ENCODE measurements around the gene NUDCD3. TPM values are rescaled to one million over a fixed set of nuclear protein-coding genes. Genes with fewer than 3 reads are reported as not detected.

Gene NUDCD3
- total and polyA plus RNA-seq, 10 donors = 21.7 to 97.9 (median 41.3) TPM

GRCh38 chr7:44408596-44408995 lies 81.9 kb downstream of the NUDCD3 start:
- 65 to 93% (median 85%) methylated on average over 3 of the region's 3 CpGs for WGBS, 5 donors

DNA sequence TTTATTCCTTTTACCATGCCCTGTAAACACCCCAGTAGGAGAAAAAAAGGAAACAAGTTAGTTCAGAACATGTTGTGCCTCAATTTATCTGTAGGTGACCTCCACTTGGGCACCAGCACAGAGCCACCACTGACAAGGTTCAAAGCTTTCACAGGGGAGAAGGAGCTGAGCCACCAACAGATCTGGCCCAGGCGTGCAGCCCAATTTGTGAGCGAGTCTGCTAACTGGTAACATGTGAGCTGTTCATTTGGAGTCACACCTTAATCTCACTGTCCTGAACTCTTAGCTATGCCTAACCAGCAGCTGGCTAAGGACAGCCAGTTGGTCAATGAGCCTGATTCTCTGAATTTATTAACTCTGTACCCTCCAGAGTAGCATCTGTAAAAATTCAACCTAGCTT lies 86.7 kb downstream of the NUDCD3 start:
- intact Hi-C loops (cut with DNase I; ENCODE audit: low total_unique reads) = no loop called here
- no peak overlapping the region for H3K4me3 ChIP-seq
- no peaks in the 10 kb centered on the region for H3K9me3 ChIP-seq
- H3K36me3 ChIP-seq = peaks cover 0 to 86% (median 45%) of the 10 kb centered on the region in 6 donors
- 96 to 100% (median 97%) methylated on average over 2 of the region's 2 CpGs for WGBS, 5 donors
- H3K4me1 ChIP-seq = peaks cover 0 to 7% (median 0%) of the 10 kb centered on the region in 6 donors
- DNase-seq = no peak
- no peaks in the 10 kb centered on the region for H3K27me3 ChIP-seq (replicated peaks in 1 of 7)
- TF ChIP-seq CTCF (IDR thresholded peaks at IDR 0.05 in 8 of 11, conservative IDR thresholded peaks at IDR 0.05 in 3 of 11) (no peak), POLR2AphosphoS5 (IDR thresholded peaks at IDR 0.05) (no peak), POLR2A (IDR thresholded peaks at IDR 0.05) (no peak)
- H3K27ac ChIP-seq = no peak overlapping the region

More at GRCh38 chr7:44408596-44408995, 81.9 kb downstream of the NUDCD3 start:
- H3K27me3 ChIP-seq (replicated peaks in 1 of 7) = no peaks in the 10 kb centered on the region
- H3K36me3 ChIP-seq = peaks cover 0 to 77% (median 23%) of the 10 kb centered on the region in 6 donors
- intact Hi-C loops (cut with DNase I; ENCODE audit: low total_unique reads) = no loop called here
- no peak overlapping the region for H3K27ac ChIP-seq
- no peaks in the 10 kb centered on the region for H3K4me1 ChIP-seq
- TF ChIP-seq POLR2AphosphoS5 (IDR thresholded peaks at IDR 0.05) = no peak
- no peak for TF ChIP-seq CTCF (IDR thresholded peaks at IDR 0.05 in 8 of 11, conservative IDR thresholded peaks at IDR 0.05 in 3 of 11)
- no peak for TF ChIP-seq POLR2A (IDR thresholded peaks at IDR 0.05)
- H3K9me3 ChIP-seq = peaks cover 0 to 20% (median 9%) of the 10 kb centered on the region in 8 donors
- no peak overlapping the region for H3K4me3 ChIP-seq
- no peak for DNase-seq

DNA sequence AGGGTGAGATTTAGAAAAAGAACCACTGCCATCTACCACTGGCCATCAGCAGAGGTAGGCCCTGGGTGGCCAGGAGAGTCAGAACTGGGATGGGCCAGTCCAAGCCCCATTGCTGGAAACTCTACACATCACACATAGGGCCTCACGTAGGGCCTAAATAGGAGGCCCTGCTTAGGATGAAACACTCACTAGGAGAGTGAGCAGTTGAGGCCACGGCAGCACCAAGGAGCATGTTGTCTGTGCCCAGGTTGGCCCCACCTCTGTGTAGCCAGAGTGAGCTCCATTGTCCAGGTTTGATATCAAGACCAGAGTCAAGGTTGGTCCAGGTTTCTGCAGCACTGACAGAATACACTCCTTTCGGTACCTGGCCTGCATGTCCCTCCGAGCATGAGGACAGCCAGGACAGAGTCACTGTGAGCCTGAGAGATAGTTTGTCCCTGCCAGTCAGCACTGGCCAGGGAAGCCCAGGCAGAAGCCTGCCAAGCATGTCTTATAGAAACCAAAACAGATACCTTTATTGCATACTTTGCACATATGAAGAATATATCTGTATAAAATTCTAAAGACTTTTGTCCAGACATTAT lies 87.2 kb downstream of the NUDCD3 start:
- H3K36me3 ChIP-seq = peaks cover 0 to 90% (median 47%) of the 10 kb centered on the region in 6 donors
- no peaks in the 10 kb centered on the region for H3K27me3 ChIP-seq (replicated peaks in 1 of 7)
- no peaks in the 10 kb centered on the region for H3K9me3 ChIP-seq
- peaks cover 0 to 10% (median 0%) of the 10 kb centered on the region in 6 donors for H3K4me1 ChIP-seq
- no peak for DNase-seq
- no peak overlapping the region for H3K27ac ChIP-seq
- H3K4me3 ChIP-seq = no peak overlapping the region
- 93 to 98% (median 94%) methylated on average over 4 of the region's 4 CpGs for WGBS, 5 donors
- TF ChIP-seq POLR2A (IDR thresholded peaks at IDR 0.05) = no peak
- no peak for TF ChIP-seq CTCF (IDR thresholded peaks at IDR 0.05 in 8 of 11, conservative IDR thresholded peaks at IDR 0.05 in 3 of 11)
- TF ChIP-seq POLR2AphosphoS5 (IDR thresholded peaks at IDR 0.05) = no peak
- intact Hi-C loops (cut with DNase I; ENCODE audit: low total_unique reads) = no loop called here

DNA sequence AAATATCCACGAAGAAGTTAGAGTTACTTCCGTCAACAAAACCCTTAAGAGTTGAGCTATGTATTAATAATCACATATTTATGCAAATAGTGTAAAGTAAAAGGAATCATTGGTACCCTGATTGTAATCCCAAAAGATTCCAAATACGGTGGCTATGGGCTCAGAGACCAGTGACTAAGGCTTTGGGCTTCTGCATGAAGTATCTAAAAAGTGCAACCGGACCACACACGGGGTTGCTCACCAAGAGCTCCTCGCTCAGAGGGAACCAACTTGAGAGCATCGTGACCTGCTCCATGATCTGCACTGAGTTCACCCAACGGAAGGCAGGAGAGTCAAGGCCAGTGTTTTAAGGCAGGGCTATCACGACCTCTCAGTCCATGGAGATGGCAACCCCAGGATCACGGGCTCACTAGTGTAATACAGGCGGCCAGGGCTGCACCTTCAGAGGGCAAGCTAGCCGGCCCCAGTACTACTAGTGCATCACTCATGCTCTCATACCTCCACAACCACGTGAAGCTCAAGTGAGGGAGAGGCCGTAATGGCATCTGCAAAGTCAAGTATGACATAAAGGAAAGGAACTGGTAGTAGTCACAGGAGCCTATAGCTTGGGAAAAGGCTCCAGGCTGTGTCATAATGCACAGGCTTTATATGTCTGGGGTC lies 87.9 kb downstream of the NUDCD3 start:
- intact Hi-C loops (cut with DNase I; ENCODE audit: low total_unique reads) = no loop called here

More for the DNA sequence above, 87.9 kb downstream of the NUDCD3 start:
- H3K27ac ChIP-seq = no peak overlapping the region
- H3K4me3 ChIP-seq = no peak overlapping the region
- peaks cover 0 to 17% (median 0%) of the 10 kb centered on the region in 6 donors for H3K4me1 ChIP-seq
- no peaks in the 10 kb centered on the region for H3K9me3 ChIP-seq
- no peak for DNase-seq
- TF ChIP-seq POLR2AphosphoS5 (IDR thresholded peaks at IDR 0.05) (no peak), CTCF (IDR thresholded peaks at IDR 0.05 in 8 of 11, conservative IDR thresholded peaks at IDR 0.05 in 3 of 11) (no peak), POLR2A (IDR thresholded peaks at IDR 0.05) (no peak)
- H3K36me3 ChIP-seq = peaks cover 0 to 98% (median 47%) of the 10 kb centered on the region in 6 donors
- 95 to 97% (median 97%) methylated on average over 14 of the region's 14 CpGs for WGBS, 5 donors
- no peaks in the 10 kb centered on the region for H3K27me3 ChIP-seq (replicated peaks in 1 of 7)
